Activated CD8-positive, alpha-beta memory T cell treated with anti-CD3 and anti-CD28 coated beads, Interleukin-2, amount 50 U/mL, for 48 hours (primary cell): ENCODE measurements around the gene GANC.

Source experiments
- DNase-seq: peaks from one replicate; pipeline ENCODE4 v3.0.0-alpha.2; 2020

GANC gene

GRCh38 chr15:42348083-42348482 lies 75.1 kb downstream of the GANC start:
- no peak for DNase-seq

GRCh38 chr15:42349186-42349585 lies 76.2 kb downstream of the GANC start:
- DNase-seq = no peak

- no peak for DNase-seq
These were observed 79.4 kb downstream of the GANC start for GRCh38 chr15:42352401-42352800.

GRCh38 chr15:42353061-42353460 lies 80.1 kb downstream of the GANC start:
- DNase-seq = no peak

GRCh38 chr15:42354824-42355223 lies 81.8 kb downstream of the GANC start:
- DNase-seq = no peak

GRCh38 chr15:42355291-42355690 lies 82.3 kb downstream of the GANC start:
- DNase-seq = no peak

- no peak for DNase-seq
These were observed 83.8 kb downstream of the GANC start for GRCh38 chr15:42356851-42357250.

- DNase-seq = no peak
These were observed 85.1 kb downstream of the GANC start for GRCh38 chr15:42358141-42358540.

GRCh38 chr15:42359249-42359648 lies 86.2 kb downstream of the GANC start, which contains the start of gene CAPN3:
TSS of gene CAPN3 (plus strand) at chr15:42359501. CDS start at chr15:42359806, 305 bp downstream.
- no peak for DNase-seq

GRCh38 chr15:42359985-42360384 lies 87.0 kb downstream of the GANC start:
- DNase-seq = no peak

- DNase-seq = no peak
These were observed 87.6 kb downstream of the GANC start for GRCh38 chr15:42360535-42361112.

GRCh38 chr15:42363487-42363886 lies 90.5 kb downstream of the GANC start:
- no peak for DNase-seq

GRCh38 chr15:42363942-42364341 lies 90.9 kb downstream of the GANC start:
- no peak for DNase-seq

- DNase-seq = no peak
These were observed 91.5 kb downstream of the GANC start for GRCh38 chr15:42364529-42364928.

- DNase-seq = no peak
These were observed 93.0 kb downstream of the GANC start for GRCh38 chr15:42365921-42366550.

- DNase-seq = no peak
These were observed 94.0 kb downstream of the GANC start for GRCh38 chr15:42367041-42367440.

- DNase-seq = no peak
These were observed 95.1 kb downstream of the GANC start for GRCh38 chr15:42368096-42368495.

GRCh38 chr15:42371096-42371495 lies 98.1 kb downstream of the GANC start:
- no peak for DNase-seq

GRCh38 chr15:42373274-42373673 lies 100.3 kb downstream of the GANC start:
- DNase-seq = no peak

- DNase-seq = no peak
These were observed 100.9 kb downstream of the GANC start for GRCh38 chr15:42373936-42374335.

GRCh38 chr15:42374810-42375209 lies 101.8 kb downstream of the GANC start:
- no peak for DNase-seq

- no peak for DNase-seq
These were observed 102.3 kb downstream of the GANC start for GRCh38 chr15:42375252-42375651.

- DNase-seq = no peak
These were observed 102.9 kb downstream of the GANC start for GRCh38 chr15:42375941-42376340.

- DNase-seq = no peak
These were observed 105.0 kb downstream of the GANC start for GRCh38 chr15:42378011-42378410.

- no peak for DNase-seq
These were observed 111.6 kb downstream of the GANC start for GRCh38 chr15:42384597-42384996.
